HT-29 (cell line): ENCODE data around the gene REST. TPM values are rescaled to one million over a fixed set of nuclear protein-coding genes. Genes with fewer than 3 reads are reported as not detected.

ENCODE experiments used
- DNase-seq: peaks from one replicate; pipeline ENCODE4 v3.0.0-alpha.2; 2015; ENCODE audit warnings: low spot score
- small RNA-seq: library from RNA; depleted of rRNA; stranded (forward); fragments of <200 nt; gene quantifications from one replicate; pipeline ENCODE3, GENCODE V24; 2014
- total RNA-seq: library from RNA; depleted of rRNA; stranded (reverse); fragments of >200 nt; shearing (Covaris generic); gene quantifications from 2 replicates; pipeline ENCODE4 v1.2.3, GENCODE V29; 2014; rRNA removed

The REST gene
- total RNA-seq, 1 experiment from 2014 or later: 22.4 TPM

DNA sequence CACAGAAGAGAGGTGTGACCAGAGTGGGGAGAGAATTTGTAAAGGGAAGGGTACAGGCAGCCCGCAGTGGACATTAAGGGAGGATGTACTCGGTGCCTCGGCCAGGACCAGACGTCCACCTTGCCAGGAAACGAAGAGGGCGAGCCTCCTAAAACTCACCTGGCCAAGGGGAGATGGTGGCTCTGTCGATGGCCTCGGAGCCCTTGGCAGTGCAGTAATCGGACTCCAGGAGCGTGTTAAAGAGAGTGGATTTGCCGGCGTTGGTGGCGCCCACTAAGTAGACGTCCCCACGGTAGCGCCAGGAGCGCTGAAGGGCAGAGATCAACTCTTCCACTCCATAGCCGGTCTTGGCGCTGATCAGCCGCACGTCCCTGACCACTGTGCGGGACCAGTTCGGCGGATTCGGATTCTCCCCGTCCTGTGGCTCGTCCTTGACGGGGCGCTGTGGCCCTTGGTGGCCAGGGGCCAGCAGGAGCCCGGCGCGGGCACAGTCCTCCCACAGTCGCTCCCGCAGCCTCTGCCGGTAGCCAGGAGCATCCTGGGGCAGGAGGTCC lies 68.7 kb downstream of the REST start:
- DNase-seq: peak; percentile 46

DNA sequence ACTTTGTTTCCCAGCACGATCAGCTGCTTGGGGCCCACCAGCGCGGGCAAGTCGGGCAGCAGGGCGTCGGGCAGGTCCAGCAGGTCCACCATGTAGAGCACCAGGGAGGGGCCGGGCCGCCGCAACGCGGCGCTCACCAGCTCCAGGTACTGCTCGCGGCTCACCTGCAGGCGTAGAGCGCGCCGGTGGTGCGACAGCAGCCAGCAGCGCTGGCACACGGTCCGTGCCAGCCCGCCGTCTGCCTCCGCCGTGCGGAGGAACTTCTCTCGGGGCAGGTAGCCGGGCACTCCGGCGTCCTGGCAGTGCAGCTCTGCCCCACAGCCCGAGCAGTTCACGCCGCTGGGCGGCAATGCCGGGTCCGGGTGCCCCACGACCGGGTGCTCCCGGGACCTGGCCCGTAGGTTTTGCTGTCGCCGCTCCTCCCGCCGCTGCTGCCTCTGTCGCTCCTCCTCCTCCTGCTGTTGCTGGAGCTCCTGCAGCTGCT lies 69.2 kb downstream of the REST start:
- DNase-seq: peak; percentile 73

GRCh38 chr4:56977321-56978012 lies 69.8 kb downstream of the REST start, which contains the start of gene NOA1:
NOA1 (minus strand) TSS chr4:56977606; CDS start chr4:56977585, 21 bp downstream.
- peak; percentile 99 for DNase-seq

GRCh38 chr4:56978750-56979303 lies 71.1 kb downstream of the REST start, which contains the start of gene POLR2B:
POLR2B (plus strand) TSS chr4:56978896; CDS start chr4:56978986, 90 bp downstream.
- peak; percentile 97 for DNase-seq

GRCh38 chr4:56979421-56980072 lies 71.8 kb downstream of the REST start:
- peak; percentile 22 for DNase-seq

DNA sequence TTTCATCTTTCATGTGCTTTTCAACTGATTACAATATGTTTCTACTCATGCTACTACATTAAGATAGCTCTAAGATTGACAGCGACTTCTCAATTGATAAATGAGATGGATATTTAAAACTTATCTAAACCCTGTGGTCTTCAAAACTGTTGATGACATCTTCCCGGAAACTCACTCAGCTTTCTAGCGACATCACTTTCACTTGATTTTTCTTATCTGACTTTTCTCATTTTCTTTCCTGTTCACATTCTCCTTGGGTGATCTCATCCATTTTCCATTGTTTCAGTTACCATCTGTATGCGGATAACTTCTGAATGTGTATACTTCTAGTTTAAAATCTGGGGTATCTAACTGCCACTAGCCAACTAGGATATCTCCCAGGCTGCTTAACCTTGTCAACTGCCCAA lies 74.1 kb downstream of the REST start:
- no peak for DNase-seq

- no peak for DNase-seq
Measured at GRCh38 chr4:56986192-56986591, 78.5 kb downstream of the REST start.

GRCh38 chr4:56986952-56987351 lies 79.3 kb downstream of the REST start:
- no peak for DNase-seq

- no peak for DNase-seq
Measured at GRCh38 chr4:56990109-56990905, 82.6 kb downstream of the REST start.

DNA sequence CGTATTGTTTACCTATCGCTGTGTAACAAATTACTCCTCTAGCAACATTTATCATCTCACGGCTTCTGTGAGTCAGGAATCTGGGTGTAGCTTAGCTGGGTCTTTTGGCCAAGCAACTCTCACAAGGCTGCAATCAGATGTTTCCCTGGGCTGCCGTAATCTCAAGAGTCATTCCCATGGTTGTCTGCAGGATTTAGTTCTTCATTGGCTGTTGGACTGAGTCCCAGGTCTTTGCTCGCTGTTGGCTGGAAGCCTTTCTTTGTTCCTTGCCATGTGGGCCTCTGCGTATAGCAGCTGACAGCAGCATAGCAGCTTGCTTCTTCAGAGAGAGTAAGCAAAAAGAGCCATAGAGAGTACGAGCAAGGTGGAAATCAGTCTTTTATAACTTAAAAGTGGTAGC lies 87.8 kb downstream of the REST start:
- no peak for DNase-seq

DNA sequence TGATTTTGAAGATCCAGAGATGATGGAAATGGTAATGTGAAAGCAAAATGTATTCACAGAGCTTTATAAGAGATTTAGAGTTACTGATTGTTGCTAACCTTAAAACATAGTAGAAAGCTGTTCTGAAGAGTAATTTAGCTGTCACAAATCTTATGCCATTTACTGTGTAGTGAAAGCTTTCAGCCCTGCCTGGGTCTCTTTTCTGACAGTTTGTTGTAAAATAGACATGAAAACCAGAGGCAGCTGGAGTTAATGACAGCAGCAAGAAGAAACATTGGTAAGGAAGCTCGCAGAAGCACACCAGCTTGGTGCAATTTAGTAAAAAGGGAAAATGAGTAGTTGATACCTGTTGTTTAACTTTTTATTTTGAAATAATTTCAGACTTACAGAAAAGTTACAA lies 92.1 kb downstream of the REST start:
- DNase-seq: no peak

GRCh38 chr4:57013543-57014120 lies 105.9 kb downstream of the REST start:
- DNase-seq: no peak

Small RNA genes lying within 50 kb of the gene (small RNA-seq; reads per million reads assigned to genes)
- gene RNU6-998P: not detected

Other genes starting within 250 kb of the REST start
- 3.0 TPM in 2 replicates for gene HOPX, start 226.6 kb upstream of the REST start, total RNA-seq
- not detected in 2 replicates for gene SPINK2, start 86.2 kb upstream of the REST start, total RNA-seq
- gene NOA1, start 69.7 kb downstream of the REST start, total RNA-seq: 43.4 and 58.0 TPM in 2 replicates
- 62.6 and 71.0 TPM in 2 replicates for gene POLR2B, start 71.0 kb downstream of the REST start, total RNA-seq
- gene IGFBP7, start 202.5 kb downstream of the REST start, total RNA-seq: not detected in 2 replicates